ENCODE data around the gene LRP1-AS.

Gene LRP1-AS

DNA sequence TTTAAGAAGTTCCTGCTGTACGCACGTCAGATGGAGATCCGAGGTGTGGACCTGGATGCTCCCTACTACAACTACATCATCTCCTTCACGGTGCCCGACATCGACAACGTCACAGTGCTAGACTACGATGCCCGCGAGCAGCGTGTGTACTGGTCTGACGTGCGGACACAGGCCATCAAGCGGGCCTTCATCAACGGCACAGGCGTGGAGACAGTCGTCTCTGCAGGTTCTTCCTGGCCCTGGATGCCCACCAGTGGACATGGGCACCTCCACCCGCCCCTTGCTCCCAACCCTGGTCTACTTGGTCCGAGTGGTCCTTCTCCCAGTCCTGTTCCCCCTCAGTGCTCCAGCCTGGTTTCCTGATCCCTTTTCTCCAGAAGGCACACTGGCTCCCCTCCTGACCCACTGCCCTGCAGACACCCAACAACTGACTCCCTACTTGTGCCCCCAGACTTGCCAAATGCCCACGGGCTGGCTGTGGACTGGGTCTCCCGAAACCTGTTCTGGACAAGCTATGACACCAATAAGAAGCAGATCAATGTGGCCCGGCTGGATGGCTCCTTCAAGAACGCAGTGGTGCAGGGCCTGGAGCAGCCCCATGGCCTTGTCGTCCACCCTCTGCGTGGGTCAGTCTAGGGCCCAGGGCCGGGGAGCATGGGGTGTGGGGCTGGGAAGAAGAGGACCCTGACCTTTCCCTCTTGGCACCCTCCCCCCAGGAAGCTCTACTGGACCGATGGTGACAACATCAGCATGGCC, 32.1 kb upstream of the LRP1-AS start:
- no peak for DNase-seq

DNA sequence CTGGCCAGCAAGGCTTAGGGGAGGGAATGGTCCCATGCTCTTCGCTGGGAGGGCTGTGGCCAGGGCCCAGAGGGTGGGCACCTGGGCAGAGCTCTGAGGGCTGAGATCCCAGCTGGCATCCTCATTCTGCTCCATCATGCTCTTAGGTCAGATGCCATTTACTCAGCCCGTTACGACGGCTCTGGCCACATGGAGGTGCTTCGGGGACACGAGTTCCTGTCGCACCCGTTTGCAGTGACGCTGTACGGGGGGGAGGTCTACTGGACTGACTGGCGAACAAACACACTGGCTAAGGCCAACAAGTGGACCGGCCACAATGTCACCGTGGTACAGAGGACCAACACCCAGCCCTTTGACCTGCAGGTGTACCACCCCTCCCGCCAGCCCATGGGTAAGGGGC, 30.8 kb upstream of the LRP1-AS start:
- no peak for DNase-seq

DNA sequence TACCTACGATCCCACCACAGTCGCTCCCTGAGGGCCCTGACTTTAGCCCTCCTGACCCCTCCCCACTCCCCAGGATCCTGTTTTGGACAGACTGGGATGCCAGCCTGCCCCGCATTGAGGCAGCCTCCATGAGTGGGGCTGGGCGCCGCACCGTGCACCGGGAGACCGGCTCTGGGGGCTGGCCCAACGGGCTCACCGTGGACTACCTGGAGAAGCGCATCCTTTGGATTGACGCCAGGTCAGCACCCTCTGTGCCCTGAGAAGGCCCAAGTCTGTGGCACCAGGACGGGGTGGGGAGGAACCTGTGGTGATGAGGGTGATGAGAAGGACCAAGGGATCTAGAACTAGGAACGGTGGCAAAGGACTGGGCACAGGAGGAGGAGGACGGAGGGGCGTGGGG, 29.9 kb upstream of the LRP1-AS start:
- no peak for DNase-seq

DNA sequence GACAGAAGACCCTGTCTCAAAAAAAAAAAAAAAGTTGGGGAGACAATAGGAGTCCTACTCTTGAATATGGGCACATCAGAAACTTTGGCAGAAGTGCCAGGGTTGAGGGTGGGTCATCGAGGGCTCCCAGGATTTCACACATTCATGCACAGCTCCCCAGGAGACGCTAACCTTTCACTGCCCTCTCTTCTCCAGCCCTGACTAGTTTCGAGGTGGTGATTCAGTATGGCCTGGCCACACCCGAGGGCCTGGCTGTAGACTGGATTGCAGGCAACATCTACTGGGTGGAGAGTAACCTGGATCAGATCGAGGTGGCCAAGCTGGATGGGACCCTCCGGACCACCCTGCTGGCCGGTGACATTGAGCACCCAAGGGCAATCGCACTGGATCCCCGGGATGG, 29.4 kb upstream of the LRP1-AS start:
- DNase-seq: no peak

DNA sequence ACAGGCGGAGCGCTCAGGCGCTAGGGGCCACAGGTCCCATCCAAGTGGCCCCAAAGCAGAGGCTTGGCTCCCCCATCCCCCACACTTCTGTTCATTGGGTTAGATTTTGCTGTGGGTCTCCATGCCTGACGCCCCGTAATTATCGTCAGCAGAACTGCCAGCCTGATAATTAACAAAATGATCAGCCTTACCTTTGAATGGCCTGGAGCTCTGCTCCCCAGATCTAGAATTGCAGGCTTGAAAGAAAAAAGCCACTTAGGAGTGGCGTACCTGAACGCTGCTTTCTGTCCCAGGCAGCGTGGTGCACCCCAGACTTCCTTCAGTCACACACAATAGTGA, 28.7 kb upstream of the LRP1-AS start:
- no peak for DNase-seq

DNA sequence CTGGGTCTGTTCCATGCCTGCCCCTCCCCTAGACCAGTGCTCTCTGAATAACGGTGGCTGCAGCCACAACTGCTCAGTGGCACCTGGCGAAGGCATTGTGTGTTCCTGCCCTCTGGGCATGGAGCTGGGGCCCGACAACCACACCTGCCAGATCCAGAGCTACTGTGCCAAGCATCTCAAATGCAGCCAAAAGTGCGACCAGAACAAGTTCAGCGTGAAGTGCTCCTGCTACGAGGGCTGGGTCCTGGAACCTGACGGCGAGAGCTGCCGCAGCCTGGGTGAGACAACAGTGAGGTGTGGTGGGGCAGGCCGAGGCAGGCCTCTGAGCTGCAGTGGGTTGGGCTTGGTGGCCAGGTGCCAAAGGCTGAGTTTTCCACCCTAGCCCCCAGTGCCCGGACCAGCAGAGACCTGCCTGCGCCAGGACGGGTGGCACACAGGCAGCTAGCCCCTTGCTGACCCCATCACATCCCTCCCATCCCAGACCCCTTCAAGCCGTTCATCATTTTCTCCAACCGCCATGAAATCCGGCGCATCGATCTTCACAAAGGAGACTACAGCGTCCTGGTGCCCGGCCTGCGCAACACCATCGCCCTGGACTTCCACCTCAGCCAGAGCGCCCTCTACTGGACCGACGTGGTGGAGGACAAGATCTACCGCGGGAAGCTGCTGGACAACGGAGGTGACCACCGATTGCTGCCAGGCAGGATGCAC, 28.2 kb upstream of the LRP1-AS start:
- DNase-seq: no peak

DNA sequence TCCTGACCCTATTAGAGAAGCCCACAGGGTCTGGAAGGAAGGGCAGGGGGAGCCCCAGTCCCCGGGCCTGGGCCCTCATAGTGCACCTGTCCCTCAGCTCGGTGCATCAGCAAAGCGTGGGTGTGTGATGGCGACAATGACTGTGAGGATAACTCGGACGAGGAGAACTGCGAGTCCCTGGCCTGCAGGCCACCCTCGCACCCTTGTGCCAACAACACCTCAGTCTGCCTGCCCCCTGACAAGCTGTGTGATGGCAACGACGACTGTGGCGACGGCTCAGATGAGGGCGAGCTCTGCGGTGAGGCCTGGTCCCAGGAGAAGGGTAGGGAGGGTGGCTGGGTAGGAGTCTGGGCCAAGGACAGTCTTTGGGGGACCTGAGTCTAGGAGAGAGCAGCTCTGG, 26.3 kb upstream of the LRP1-AS start:
- DNase-seq: no peak

DNA sequence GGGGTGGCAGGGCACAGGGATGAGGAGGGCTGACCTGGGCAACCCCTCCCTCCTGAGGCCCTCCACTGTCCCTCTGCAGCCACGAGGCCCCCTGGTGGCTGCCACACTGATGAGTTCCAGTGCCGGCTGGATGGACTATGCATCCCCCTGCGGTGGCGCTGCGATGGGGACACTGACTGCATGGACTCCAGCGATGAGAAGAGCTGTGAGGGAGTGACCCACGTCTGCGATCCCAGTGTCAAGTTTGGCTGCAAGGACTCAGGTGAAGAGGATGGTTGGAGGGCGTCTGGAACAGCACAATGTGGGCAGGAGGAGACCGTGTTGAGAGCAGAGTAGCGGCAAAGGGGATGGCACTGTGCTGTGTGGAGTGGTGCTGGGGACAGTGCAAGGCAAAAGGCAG, 25.7 kb upstream of the LRP1-AS start:
- no peak for DNase-seq

DNA sequence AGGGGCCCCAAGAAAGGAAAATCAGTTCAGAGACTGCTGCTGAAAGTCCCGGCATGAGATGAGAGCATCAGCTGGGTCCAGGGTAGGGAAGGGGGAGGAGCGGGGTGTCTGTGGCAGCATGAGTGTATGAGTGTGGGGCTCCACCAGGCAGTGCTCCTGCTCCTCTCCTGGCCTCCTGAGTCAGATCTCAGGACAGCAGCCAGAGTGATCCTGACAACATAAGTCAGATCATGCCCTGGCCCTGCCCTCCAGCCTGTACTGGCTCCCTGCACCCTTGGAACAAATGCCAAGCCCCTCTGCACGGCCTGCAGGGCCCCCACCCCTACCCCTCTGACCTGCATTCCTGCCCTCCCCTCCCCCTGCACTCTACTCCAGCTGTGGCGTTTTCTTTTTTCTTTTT, 24.2 kb upstream of the LRP1-AS start:
- no peak for DNase-seq

DNA sequence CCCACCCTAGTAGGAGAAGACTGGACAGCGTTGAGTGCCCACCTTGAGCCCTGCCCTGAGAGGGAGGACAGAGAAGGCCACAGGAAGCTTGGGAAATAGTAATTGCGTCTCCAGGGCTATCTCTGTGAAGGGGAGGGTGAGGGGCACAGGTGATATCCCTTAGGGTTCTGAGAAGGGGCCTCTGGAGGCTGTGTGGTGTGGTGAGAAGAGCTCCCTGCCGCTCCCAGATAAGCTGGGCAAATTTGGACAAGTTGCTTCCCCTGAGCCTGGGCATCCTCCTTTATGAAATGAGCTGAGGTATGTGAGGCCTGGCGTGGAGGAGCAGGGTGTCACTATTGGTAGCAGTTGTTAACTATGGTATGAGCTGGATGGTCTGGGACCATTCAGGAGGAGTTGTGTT, 23.5 kb upstream of the LRP1-AS start:
- DNase-seq: no peak

DNA sequence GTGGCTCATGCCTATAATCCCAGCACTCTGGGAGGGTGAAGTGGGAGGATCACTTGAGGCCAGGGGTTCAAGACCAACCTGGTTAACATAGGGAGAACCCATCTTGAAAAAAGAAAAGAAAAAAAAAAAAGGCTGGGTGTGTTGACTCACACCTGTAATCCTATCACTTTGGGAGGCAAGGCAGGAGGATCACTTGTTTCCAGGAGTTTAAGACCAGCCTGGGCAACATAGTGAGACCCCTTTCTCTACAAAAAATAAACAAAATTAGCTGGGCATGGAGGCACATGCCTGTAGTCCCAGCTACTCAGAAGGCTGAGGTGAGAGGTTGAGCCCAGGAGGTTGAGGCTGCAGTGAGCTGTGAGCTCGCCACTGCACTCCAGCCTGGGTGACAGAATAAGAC, 23.0 kb upstream of the LRP1-AS start:
- DNase-seq: no peak

DNA sequence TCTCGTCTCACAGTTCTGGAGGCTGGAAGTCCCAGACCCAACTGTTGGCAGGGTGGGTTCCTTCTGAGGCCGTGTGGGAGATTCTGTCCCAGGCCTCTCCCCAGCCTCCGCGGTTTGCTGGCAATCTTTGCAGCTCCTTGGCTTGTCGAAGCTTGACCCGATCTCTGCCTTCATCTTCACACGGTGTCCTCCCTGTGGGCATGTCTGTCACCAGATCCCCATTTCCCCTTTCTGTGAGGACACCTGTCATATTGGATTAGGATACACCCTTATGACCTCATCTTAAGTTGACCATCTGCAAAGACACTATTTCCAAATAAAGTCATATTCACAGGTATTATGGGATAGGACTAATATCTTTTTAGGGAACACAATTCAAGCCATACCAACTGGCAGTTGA, 22.6 kb upstream of the LRP1-AS start:
- no peak for DNase-seq

DNA sequence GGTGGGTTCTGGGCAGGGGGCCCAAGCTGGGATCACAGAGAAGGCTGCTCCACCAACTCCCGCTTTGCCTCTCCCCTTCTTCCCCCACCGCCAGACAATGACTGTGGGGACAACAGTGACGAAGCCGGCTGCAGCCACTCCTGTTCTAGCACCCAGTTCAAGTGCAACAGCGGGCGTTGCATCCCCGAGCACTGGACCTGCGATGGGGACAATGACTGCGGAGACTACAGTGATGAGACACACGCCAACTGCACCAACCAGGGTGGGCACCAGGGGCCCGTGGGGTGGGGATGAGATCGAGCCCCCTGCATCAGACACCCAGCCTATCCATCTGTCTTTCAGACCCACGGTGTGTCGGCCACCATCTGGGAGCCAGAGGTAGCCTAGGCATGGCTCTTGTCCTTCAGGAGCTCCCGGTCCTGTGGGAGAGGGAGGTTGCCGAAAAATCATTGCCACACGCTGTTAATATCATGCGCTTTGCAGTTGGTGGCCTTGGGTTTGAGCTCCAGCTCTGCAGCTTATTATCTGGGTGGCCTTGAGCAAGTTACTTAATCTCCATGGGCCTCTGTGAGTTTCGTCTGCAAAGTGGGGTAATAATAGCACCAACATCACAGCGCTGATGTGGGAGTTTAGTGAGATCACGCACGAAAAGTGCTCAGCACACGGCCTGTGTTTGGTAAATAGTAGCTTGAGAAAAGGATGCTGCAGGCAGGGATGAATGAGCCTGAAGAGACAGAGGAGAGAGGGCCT, 21.8 kb upstream of the LRP1-AS start:
- no peak for DNase-seq

DNA sequence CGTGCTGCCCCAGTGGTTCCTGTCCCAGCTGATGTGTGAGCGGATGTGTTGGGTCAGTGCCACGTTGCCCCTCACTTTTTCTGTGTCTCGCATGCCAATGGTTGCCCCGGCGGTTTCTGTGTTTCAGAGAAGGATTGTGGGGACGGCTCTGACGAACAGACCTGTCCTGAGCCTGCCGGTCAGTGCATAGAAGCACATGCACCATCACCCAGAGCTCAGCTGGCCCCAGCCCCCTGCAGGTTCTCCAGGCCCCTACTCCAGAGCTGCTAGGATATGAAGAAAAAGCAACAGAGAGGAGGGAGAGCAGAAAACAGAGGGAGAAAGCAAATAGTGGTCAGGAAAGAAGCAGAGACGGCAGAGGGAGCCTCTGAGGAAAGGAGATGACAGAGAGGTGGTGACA, 20.6 kb upstream of the LRP1-AS start:
- no peak for DNase-seq

DNA sequence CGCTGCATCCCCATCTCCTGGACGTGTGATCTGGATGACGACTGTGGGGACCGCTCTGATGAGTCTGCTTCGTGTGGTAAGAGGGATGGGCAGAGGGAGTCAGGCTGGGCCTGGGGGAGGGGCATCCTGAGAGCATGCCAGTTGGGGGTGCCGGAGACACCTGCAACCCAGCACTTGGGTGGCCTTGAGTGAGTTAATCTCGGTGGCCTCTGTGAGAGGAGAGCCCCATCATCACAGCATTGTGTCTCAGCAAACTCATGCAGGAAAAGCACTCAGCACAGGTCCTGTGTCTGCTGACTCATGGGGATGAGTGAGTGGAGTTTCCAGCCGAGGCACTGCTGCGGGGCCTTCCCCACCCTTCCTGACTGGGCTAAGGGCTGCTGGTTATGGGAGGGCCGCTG, 19.6 kb upstream of the LRP1-AS start:
- DNase-seq: no peak

DNA sequence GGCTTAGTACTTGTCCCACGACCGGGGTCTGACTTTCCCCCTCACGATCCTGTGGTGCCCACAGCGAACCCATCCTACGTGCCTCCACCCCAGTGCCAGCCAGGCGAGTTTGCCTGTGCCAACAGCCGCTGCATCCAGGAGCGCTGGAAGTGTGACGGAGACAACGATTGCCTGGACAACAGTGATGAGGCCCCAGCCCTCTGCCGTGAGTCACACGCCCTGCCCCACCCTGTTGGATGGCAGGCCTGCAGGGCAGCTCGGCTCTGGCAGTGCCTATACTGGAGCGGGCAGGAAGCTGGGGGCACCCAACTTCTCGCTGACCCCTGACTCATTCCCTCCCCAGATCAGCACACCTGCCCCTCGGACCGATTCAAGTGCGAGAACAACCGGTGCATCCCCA, 18.3 kb upstream of the LRP1-AS start:
- no peak for DNase-seq

DNA sequence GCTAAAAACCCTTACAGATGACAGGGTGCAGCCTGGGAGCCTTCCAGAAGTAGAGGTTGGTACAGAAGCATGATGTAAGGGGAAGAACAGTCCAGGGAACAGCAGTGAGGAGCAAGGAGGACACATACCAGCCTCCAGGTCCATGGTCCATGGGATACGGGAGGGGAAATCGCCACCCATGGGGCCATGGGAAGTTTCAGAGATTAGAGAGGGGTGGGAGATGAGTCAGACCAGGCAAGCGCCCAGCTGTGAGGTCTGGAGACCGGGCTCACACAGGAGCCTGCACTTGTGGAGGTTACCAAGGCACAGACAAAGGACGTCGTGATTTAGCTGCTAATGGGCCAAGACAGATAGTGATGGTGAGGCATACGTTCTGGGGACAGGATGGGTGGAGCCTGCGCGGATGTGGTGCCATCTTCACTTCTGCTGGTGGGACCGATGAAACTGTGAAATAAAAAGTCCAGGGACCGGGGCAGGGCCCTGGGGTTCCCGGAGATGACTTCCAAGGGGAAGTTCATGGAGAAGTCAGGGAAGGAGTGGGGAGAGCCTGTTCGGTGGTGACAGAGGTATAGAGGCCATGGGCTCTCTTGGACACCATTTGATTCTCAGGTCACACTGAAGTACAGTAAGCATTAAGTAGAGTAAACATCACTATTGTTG, 17.7 kb upstream of the LRP1-AS start:
- no peak for DNase-seq

DNA sequence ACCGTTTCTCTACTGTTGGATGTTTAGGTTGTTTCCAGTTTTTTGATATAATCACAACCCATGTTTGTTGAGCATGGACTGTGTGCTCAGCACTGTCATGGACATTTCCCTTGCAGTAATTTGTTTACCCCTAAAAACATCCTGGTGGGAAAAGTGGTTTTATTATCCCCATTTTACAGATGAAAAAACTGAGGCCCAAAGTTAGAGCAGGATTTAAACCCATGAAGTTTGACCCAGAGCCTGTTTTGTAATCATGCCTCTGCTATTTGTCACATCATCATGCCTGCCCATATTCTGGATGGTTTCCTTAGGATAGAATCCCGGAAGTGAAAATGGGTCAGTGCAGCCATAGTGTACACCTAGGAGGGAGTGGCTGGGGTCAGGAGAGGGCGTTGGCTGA, 17.0 kb upstream of the LRP1-AS start:
- no peak for DNase-seq

DNA sequence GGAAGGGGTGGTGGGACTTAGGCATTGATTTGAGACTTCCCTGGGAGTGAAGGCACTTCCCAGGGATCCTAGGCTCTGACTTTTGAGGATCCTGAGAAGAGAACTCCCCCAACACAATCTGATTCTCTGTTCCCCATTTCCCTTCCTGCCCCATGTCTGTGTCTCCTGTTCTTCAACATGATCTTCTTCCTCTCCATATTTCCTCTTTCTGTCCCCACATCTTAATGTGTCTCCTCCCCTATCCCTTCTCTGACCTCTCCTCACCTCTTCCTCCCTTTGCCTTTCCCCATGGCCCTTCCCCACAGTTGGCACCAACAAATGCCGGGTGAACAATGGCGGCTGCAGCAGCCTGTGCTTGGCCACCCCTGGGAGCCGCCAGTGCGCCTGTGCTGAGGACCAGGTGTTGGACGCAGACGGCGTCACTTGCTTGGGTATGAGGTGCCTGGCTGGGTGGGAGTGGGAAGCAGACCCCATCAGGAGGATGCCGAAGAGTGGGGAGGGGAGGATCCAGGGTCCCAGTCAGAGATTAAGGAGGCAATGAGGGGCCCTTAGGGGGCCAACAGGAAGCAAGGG, 15.2 kb upstream of the LRP1-AS start:
- DNase-seq: no peak

DNA sequence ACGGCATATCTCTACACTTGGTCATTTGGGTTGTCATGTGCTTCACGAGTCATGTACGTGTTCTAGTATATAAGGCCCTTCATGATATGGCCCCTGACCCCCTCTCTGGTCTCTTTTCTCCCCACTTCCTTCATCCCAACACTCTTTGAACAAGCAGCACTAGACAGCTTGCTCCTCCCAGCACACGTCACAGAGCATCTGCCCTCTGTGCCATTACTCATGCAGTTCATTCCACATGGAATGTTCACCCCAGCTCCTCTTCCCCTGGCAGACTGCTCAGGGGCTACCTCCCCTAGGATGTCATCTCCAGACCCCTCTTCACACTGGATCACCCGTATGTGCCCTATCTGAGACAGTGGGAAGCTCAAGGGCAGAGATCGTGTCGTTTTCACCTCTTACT, 14.1 kb upstream of the LRP1-AS start:
- DNase-seq: no peak

DNA sequence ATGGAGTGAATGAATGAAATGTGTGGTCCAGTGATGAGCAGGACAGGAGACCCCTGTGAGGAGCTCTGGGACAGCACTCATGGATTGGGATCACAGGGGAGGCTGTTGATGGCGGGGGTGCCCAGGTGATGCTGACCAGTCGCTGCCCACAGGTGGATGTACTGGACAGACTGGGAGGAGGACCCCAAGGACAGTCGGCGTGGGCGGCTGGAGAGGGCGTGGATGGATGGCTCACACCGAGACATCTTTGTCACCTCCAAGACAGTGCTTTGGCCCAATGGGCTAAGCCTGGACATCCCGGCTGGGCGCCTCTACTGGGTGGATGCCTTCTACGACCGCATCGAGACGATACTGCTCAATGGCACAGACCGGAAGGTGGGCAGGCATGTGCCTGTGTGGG, 13.3 kb upstream of the LRP1-AS start:
- DNase-seq: no peak

DNA sequence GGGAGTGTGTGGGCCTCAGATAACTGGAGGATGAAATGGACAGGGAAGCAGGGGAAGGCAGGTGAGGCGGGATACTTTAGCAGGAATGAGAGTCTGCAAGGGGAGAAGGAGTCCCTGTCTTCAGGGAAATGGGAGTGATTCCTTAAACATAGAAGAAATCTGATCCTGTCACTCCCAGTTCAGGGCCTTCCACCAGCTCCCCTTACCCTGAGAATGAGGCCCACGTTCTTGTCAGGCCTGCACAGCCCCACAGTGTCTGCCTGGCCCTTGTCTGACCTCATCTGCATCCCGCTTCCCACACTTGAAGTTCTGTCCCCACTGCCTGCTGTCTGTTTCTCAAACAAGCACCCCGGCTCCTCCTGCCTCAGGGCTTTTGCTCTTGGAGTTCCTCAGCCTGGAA, 12.6 kb upstream of the LRP1-AS start:
- no peak for DNase-seq

DNA sequence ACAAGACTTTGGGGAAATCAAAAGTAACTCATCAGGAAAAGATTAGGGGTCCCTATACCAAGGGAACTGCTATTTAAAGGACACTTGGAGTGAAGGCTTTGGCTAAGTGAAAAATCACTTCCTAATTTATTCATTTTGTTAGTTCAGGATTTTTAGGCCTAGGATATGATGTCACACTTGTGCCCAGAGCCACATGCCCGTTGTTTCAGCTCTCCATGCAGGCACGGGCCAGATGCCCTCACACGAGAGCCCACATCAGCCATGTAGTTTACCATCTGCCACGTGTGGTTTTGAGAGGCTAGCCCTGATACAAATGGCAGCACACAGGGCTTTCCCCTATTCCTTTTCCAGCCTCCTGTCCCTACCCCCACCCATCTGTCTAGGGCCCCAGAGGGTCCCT, 11.9 kb upstream of the LRP1-AS start:
- DNase-seq: no peak

All from activated CD4-positive, alpha-beta T cell treated with anti-CD3 and anti-CD28 coated beads for 1 hour (primary cell).